ENCODE results near the gene AURKA.
"Not testable (repeated sequence)": the region's sequence is repeated elsewhere in the genome, so short reads cannot be mapped to it uniquely, and the experiment has no call there.

AURKA gene

DNA sequence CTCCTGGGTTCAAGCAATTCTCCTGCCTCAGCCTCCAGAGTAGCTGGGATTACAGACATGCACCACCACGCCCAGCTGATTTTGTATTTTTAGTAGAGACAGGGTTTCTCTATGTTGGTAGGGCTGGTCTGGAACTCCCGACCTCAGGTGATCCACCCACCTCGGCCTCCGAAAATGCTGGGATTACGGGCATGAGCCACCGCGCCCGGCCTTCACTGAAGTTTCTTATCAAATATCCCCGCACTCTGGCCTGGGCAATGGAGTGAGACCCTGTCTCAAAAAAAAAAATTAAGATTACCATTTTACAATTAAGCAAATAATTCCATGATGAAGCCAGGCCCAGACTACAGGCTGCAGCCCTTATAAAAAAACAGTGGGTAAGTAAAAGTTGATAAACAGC lies 1.6 kb downstream of the AURKA start:
- DNase-seq (ENCODE audit: low spot score), result not testable (repeated sequence)

GRCh38 chr20:56389807-56390206 lies 2.2 kb downstream of the AURKA start:
- DNase-seq (ENCODE audit: low spot score), result no peak

DNA sequence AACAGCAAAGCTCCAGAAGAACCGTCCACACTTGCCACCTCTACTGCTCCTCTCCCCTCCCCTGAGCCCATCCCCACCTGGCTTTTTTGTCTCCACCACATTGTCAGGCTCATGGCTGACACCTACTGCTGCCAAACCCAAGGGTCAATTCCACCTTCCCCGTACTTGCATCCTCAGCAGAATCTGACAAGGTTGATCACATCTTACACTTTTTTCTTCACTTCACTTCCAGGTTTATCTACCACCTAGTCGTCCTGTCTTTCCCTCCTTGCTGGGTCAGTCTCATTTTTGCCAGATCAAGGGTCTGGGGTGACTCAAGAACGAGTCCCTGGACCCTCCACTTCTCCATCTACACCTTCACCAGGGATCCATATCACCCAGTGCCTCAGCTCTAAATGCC lies 3.1 kb downstream of the AURKA start:
- no peak for DNase-seq (ENCODE audit: low spot score)

DNA sequence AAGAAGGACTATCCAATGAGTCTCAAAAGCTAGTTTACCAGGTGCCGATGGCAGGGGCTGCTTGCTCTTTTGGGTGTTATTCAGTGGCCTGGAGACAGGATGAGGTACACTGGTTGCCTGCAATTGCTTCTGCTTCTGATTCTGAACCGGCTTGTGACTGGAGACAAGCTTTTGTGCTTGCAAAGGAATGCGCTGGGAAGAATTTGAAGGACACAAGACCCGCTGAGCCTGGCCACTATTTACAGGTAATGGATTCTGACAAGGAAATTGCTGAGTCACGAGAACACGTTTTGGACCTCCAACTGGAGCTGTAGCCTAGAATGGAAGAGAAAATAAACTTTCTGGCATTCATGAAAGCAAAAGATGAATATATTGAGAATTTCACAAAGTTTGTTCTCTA lies 5.8 kb downstream of the AURKA start:
- DNase-seq (ENCODE audit: low spot score), result no peak

DNA sequence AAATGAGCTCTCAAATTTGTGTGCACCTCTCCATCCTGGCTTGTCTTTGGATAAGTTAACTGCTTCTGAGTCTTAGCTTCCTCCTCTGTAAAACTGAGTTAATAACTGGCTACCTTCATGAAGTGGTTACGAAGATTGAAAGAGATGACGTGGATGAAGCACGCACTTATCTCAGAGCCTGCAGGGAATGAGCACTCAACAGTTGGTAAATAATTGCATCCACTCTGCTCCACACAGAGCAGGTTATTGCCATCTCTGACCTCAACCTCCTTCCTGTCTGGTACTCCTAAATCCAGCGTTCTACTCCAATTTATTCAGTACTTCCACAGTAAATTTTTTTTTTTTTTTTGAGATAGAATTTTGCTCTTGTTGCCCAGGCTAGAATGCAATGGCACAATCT lies 6.9 kb downstream of the AURKA start:
- no peak for DNase-seq (ENCODE audit: low spot score)

GRCh38 chr20:56383334-56383733 lies 8.7 kb downstream of the AURKA start:
- no peak for DNase-seq (ENCODE audit: low spot score)

DNA sequence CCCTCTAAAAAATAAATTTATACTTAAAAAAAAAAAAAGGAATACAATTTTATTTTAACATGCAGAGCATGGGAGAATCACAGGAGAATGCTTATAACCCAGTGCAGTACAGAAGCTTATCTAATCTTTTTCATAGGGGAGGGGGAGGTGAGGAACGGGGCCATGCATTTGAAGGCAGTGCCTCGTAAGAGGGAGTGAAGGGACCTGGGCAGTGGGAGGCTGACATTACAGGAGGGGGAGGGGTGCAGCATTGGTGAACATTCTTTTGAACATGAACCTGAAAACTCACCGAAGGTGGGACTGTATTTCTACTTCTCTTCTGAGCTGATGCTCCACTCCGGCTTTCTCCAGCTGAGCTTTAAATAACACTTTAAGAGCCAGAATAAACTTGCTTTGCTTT lies 9.3 kb downstream of the AURKA start:
- DNase-seq (ENCODE audit: low spot score), result no peak

DNA sequence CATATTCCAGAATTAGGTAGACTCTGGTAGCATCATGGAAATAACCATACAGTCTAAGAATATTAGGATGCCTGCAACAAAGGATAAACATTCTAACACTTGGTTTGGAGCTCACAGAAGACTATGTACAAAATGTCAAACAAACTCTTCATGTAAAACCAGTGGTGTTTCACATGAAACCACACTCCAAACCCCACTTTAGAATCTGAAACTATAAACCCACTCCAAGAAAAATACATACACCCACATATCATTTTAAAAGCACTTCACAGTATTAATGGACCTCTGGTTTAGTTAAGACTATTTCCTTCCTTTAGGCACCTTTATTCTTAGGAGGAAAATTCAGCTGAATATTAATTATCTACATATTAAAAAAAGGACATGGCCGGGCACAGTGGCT lies 10.5 kb downstream of the AURKA start:
- DNase-seq (ENCODE audit: low spot score), result no peak

GRCh38 chr20:56380375-56380774 lies 11.6 kb downstream of the AURKA start:
- DNase-seq (ENCODE audit: low spot score), result no peak

DNA sequence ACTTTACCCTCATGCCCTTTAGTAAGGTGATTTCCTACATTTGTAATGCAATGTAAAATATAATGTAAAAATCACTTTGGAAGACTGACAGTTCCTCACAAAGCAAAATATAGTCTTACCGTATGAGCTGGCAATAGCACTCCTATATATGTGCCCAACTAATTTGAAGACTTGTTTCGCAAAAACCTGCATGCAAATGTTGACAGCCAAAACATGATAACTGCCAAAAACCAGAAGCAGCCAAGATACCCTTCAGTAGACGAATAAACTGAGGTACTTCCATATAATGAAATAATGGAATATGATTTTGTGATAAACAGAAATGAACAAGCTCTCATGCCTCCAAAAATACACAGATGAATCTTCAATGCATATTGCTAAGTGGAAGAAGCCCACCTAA lies 13.6 kb downstream of the AURKA start:
- DNase-seq (ENCODE audit: low spot score), result no peak

GRCh38 chr20:56376331-56376730 lies 15.7 kb downstream of the AURKA start:
- no peak for DNase-seq (ENCODE audit: low spot score)

DNA sequence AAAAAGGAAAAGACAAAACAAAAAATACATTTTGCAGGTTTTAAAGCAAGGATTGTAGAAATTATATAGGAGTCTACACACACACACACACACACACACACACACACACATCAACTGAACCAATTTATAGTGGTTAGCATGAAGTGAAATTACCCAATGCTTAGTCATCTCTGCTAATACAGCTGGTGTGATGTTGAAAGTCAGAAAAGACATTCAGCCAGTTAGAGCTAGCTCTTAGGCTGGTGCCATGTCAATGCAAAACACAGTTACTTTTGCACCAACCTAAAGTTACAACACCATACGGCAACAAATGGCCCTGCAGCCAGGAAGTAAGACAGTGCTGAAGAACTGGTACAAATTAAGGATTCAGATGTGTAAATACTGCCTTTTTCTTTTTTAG lies 18.1 kb downstream of the AURKA start:
- peak; percentile 53 for DNase-seq (ENCODE audit: low spot score)

DNA sequence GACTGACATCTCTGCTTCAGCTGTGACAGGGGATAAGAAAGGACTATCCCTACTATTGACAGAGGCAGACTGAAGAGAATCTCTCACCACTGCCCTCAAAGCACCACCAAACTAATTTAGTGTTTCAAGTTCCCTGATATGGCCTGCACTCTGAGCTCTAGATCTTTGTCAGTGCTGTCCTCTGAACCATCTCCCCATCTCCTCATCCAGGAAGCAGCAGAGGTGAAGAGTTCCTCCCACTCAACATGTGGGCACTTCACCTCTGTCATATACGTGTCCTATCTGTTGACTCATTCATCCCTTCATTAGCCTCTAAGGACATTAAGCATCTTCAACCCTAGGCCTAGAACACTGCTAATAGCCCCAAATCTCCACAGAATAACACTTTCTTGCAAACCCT lies 19.2 kb downstream of the AURKA start:
- DNase-seq (ENCODE audit: low spot score), result no peak

- no peak for DNase-seq (ENCODE audit: low spot score)
Measured at GRCh38 chr20:56371977-56372376, 20.0 kb downstream of the AURKA start.

DNA sequence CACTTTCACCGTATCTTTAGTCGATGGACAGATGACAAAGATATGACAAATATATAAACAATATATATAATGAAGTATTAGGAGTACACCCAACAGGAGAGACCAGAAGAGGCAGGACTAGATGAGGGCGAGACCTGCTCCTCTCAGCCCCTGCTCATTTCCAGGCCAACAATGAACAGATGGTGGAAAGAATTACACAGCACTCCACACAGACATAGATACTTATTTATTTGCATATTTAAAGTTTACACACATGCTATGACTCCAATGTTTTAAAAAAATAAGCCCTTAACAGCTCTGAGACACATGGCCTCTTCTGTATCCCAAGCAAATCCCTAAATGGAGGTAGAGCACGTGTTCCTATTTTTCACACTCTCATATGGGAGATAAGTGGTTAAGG lies 22.8 kb downstream of the AURKA start:
- no peak for DNase-seq (ENCODE audit: low spot score)

GRCh38 chr20:56368351-56369134 lies 23.5 kb downstream of the AURKA start:
- peak; percentile 76 for DNase-seq (ENCODE audit: low spot score)

GRCh38 chr20:56363491-56363890 lies 28.5 kb downstream of the AURKA start:
- no peak for DNase-seq (ENCODE audit: low spot score)

GRCh38 chr20:56362833-56363413 lies 29.1 kb downstream of the AURKA start:
- DNase-seq (ENCODE audit: low spot score), result no peak

- no peak for DNase-seq (ENCODE audit: low spot score)
Measured at GRCh38 chr20:56361900-56362299, 30.1 kb downstream of the AURKA start.

GRCh38 chr20:56360908-56361205 lies 31.2 kb downstream of the AURKA start:
- DNase-seq (ENCODE audit: low spot score), result no peak

DNA sequence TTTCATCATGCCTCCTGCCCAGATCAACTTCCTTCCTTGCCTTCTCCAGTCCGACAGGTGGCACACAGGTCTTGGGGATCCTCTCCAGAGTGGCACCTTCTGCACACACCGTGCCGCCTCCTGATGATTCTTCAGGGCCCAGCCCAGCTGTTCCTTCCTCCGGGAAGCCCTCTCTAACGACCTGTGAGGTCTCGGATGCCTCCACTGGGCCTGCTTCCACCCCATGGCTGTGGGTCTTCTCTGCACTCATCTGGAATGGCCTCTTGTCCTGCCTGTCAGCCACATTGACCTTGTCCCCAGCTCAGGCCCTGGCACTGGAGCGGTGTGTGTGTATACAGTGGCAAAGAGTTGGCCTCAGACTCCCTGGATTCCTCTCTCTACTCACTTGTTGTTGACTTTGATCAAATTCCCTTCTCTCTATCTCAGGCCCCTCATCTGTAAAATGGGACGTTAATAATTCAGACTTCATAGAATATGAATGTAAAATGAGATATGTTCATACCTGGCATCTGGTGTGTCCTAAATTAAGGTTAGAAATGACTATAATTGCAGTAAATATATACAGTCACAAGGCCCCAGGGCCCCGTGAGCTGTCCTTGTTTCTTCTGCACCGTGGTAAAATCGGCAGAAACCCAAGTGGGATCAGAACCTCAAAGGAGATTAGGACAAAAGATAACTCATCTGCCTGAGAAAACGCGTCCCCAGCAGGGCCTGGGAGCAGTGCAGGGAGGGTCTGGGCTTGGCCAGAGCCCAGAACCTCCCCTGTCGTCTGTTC lies 31.7 kb downstream of the AURKA start:
- peak; percentile 50 for DNase-seq (ENCODE audit: low spot score)

DNA sequence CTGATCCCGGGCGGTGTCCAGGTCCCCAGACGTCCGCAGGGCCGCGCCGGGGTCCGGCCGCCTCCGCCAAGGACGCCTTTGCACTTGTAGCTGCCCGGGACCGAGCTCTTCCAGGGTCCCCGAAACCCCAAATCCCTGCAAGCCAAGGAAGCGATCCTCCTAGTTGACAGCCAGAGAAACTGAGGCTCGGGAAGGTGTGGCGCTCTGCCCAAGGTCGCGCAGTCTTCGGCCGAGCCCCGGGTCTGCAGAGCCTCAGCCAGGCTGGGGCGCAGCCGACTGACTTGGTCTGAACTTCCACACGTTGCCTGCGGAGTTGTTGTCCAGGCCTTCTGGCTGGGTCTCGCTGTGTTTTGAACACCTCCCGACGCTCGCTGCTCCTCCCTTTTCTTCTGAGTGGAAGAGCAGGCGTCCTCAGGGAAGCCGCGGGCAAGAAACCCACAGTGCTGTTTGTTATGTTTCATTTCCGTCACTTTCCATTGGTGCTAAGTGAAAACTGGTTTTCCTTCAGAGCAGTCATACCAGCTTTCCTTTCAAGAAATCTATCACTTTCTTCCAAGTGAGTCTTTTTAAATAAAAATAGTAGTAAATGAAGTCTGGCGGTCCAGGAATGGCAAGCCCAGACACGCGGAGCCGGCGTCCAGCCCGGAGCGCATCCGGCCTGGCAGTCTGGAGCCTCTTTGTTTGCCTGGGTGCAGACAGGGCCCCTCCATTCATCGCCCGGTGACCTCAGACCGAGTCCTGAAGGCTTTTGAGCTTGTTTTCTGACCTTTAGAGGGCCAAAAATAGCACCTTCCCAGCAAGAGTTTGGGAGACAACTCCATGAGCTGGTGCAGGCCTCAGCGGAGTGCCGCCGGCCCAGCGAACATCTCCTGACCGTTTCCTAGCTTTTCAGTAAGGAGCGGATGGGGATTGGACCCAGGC lies 32.5 kb downstream of the AURKA start:
- DNase-seq (ENCODE audit: low spot score), result peak; percentile 82

All from COLO829 (cell line).